OCI-LY1 (cell line): ENCODE data around the gene CNTN2.

ENCODE experiments used
- CTCF ChIP-seq: fragments of 200-600 bp; sonication (generic), shearing (Covaris generic); IDR thresholded peaks from 2 replicates; pipeline ENCODE4 v1.5.1; 2017; ENCODE audit warnings: mild to moderate bottlenecking, antibody characterized with exemption, low read length, moderate library complexity, mixed read lengths
- EZH2 ChIP-seq: fragments of 200-600 bp; sonication (generic), shearing (Covaris generic); IDR thresholded peaks from 2 replicates; pipeline ENCODE4 v1.8.0; 2017; ENCODE audit warnings: borderline replicate concordance, mixed run types, mild to moderate bottlenecking, antibody characterized with exemption, low read length, moderate library complexity, mixed read lengths

GRCh38 chr1:205052690-205053089 is 9.7 kb downstream of the CNTN2 start:
- no peak for TF ChIP-seq CTCF
- TF ChIP-seq EZH2 = no peak
